Activated CD4-positive, alpha-beta T cell treated with anti-CD3 and anti-CD28 coated beads for 4 hours (primary cell): ENCODE results near the gene CRTC1.

Source experiments
- DNase-seq, 2 donors: peaks; one replicate each; pipeline ENCODE4 v3.0.0-alpha.2; 2020

CRTC1 gene

GRCh38 chr19:18772620-18773587 lies 89.4 kb downstream of the CRTC1 start:
- no peak for DNase-seq

- no peak for DNase-seq
These were observed 90.2 kb downstream of the CRTC1 start for GRCh38 chr19:18773682-18774081.

GRCh38 chr19:18774107-18774506 lies 90.6 kb downstream of the CRTC1 start:
- no peak for DNase-seq

- DNase-seq = no peak
These were observed 91.4 kb downstream of the CRTC1 start for GRCh38 chr19:18774782-18775444.

- DNase-seq = no peak
These were observed 92.3 kb downstream of the CRTC1 start for GRCh38 chr19:18775586-18776287.

- no peak for DNase-seq
These were observed 92.8 kb downstream of the CRTC1 start for GRCh38 chr19:18776288-18776594.

GRCh38 chr19:18776736-18777135 lies 93.3 kb downstream of the CRTC1 start:
- DNase-seq = no peak

- no peak for DNase-seq
These were observed 94.0 kb downstream of the CRTC1 start for GRCh38 chr19:18777301-18778075.

GRCh38 chr19:18778076-18778389 lies 94.6 kb downstream of the CRTC1 start:
- no peak for DNase-seq

- DNase-seq = no peak
These were observed 95.5 kb downstream of the CRTC1 start for GRCh38 chr19:18778826-18779495.

GRCh38 chr19:18780081-18780480 lies 96.6 kb downstream of the CRTC1 start:
- no peak for DNase-seq

- DNase-seq = no peak
These were observed 97.2 kb downstream of the CRTC1 start for GRCh38 chr19:18780631-18781030.

GRCh38 chr19:18781047-18781600 lies 97.6 kb downstream of the CRTC1 start:
- DNase-seq = no peak

- no peak for DNase-seq
These were observed 98.5 kb downstream of the CRTC1 start for GRCh38 chr19:18781885-18782527.

GRCh38 chr19:18782559-18783225 lies 99.2 kb downstream of the CRTC1 start:
- DNase-seq = no peak

- DNase-seq = no peak
These were observed 100.7 kb downstream of the CRTC1 start for GRCh38 chr19:18783958-18784785.

- no peak for DNase-seq
These were observed 101.3 kb downstream of the CRTC1 start for GRCh38 chr19:18784786-18785120.

- DNase-seq = peak; percentile 55 to 59
These were observed 102.0 kb downstream of the CRTC1 start for GRCh38 chr19:18785179-18786124.
